ENCODE results near the gene TGFBR2. TPM values are rescaled to one million over a fixed set of nuclear protein-coding genes. Genes with fewer than 3 reads are reported as not detected.

The TGFBR2 gene
- total RNA-seq, 1 donor from 2014 or later, result 614 TPM

DNA sequence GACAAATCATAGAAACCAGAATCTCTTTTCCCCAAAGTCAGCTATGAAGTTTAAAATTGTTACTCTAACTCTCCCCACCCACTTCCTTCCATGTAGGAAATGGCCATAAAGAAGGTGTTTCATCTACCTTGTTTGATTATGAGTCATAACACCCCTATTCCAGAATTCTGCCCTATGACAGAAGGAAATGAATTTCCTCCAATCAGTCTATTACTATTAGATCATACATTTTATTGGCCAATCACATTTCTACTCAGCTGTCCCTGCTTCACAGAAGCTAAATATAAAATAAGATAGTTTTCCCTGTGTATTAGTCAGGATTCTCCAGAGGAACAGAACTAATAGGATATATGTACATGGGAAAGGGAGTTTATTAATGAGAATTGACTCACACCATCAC, 102.1 kb downstream of the TGFBR2 start:
- peak; percentile 45 for DNase-seq (ENCODE audit: extremely low read depth, low read depth, low spot score)

DNA sequence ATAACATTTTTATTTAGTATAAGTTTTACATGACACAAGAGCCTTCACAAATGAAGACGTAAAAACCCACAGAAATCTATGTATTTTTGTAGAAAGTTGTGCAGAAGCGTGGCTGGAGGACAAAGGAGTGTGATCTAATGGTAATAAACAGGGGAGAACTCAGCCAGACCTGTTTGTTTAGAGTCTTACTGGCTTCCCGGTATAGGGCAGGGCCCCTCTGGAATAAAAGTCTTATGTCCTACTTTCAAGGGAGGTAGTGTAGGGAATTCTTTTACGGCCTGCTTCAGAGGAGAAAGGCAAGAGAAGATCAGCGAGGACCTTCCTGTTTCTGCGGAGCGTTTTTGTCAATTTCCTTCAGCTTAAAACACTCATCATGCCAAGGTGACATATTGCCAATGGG, 103.6 kb downstream of the TGFBR2 start:
- DNase-seq (ENCODE audit: extremely low read depth, low read depth, low spot score), result no peak

DNA sequence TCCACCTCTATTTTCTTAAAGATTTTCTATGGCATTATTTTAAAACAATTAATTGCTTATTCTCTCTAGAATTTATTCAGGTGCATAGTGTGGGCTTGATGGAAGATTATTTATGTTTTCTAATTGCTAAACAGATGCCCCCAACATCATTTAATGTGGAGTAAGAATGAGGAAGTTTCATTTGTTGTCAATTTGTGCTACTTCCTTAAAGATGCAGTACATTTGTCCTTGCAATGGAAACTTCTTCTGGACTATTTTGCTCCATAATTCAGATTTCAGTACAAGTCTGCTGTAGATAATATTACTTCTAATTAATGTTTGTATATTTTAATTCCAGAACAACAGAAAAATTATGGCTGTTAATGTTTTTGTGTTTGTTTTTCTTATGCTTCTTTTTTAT, 104.8 kb downstream of the TGFBR2 start:
- no peak for DNase-seq (ENCODE audit: extremely low read depth, low read depth, low spot score)

DNA sequence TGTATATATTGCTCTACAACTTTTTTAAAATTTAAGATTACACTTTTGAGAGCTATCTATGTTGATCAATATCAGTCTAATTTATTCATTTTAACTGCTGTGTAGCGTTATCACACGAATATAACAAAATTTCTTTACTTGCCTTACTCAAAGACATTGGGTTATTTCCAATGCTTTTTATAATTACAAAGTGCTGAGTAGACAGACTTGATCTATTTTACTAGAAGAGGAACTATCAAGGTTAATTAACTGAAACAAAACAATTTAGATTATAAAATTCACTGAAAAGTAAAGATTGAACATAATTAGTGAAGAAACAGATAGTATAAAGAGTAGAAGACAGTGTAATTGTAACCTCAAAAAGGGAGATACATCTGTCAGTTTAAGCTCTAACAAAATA, 105.5 kb downstream of the TGFBR2 start:
- no peak for DNase-seq (ENCODE audit: extremely low read depth, low read depth, low spot score)

DNA sequence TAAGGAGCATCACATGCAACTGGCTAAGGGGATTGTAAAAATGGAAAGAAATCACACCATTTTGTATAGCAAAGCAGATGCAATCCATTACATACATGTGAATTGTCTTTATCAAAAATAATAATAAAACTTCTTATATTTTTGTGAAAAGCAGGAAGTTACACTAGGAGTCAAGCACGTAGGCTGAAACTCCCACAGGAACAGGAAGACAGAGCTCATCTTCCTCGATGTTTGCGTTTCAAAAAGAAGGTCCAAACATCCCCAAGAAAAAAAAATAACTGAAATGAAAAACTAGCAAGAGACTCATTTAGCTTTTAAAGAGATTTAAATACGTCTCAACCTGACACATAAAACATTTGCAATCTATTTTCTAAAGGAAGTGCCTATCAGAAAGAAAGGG, 106.6 kb downstream of the TGFBR2 start:
- DNase-seq (ENCODE audit: extremely low read depth, low read depth, low spot score), result no peak

DNA sequence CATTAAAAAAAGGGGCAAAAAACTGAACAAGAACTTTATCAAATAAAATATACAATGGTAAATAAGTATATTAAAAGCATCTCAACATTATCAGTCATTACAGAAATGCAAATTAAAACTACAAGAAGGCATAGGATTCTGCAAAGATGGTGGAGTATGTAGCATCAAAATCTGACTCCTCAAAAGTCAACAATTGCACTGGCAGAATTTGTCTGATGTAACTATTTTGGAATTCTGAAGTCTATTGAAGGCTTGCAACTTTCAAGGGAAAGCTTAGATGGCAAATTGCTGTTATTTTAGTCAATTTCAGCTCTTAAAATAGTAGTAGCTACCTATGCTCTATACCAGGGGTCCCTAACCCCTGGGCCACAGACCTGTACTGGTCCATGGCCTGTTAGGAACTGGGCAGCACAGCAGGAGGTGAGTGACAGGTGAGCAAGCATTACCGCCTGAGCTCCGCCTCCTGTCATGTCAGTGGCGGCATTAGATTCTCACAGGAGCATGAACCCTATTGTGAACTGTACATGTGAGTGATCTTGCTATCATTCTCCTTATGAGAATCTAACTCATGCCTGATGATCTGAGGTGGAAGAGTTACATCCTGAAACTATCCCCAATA, 107.6 kb downstream of the TGFBR2 start:
- no peak for DNase-seq (ENCODE audit: extremely low read depth, low read depth, low spot score)

DNA sequence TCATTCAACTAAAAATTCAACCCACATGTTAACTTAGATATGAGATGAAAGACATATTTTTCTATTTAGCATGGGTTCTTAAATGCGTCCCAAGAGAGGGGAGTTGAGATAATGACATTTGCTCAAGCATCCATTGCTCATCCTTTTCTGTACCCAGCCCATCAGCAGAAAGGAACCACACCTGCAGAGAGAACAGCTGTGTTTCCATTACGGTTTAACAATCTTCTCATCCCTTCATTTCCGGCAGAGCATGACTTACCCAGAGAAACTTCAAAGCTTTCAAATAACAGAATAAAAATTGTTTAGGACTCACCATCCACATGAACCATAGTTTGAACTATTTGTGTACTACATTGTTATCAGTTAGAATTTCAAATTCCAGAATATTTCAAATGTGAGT, 113.1 kb downstream of the TGFBR2 start:
- no peak for DNase-seq (ENCODE audit: extremely low read depth, low read depth, low spot score)

DNA sequence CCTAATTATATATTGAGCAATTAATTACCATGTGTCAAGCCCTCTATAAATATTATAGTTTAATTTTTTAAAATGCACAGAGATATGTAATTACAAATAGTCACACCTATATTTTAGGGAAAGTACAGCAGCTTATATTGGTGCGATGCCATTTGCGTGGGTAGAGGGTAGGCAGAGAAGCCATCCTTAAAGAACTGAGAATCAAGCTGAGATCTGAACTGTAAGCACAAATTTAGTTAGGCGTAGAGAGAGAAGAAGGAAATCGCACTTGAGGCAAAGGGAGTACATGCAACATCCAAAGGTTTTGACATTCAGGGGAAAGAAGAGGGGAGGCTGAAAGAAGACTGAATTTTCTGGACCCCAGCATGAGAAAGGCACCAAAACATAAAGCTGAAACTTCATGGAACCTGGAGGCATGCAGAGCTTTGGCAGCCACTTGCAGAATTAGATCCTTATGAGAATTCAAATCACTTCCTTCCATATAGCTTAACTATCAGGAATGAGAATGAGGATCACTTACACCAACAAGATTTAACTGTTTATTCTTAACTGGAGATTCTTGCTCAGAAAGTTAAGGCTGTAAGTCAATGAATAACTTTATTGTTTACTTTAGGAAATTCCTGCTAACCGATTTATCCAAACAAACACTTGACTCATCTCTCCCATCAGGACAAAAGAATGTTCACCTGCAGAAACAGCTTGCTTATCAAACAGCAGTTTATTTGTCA, 114.3 kb downstream of the TGFBR2 start:
- DNase-seq (ENCODE audit: extremely low read depth, low read depth, low spot score), result no peak

DNA sequence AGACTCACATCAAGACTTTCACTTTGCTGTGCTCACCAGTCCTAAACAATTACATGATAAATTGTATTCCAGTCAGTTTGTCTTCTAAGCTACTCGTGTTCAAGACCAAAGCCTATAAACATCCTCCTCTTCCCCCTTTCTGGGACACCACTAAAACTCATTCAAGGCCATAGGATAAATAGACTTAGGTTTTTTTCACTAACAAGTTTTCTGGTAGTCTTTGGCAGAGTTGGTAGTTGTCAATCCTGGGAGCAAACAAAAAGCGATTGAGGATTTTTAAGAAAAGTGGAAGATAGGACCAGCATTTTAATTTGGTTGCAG, 114.9 kb downstream of the TGFBR2 start:
- DNase-seq (ENCODE audit: extremely low read depth, low read depth, low spot score), result no peak

DNA sequence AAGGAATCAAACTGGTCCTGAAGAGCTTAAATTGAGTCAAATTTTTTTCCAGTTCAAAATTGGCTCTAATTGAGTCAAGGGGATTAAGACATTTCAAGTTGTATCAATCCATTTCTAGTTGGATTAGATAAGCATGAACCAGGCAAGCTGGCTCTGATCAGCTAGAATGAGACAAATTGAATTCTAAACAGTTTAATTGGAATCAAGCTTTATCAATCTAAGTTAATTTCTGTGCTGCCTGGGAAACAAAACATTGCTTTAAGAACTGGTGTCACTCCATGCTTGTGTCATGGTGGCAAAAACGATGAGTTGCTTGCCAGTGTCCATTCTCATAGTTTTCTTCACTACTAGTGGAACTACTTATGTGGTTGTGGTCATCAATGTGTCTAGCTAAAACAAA, 116.8 kb downstream of the TGFBR2 start:
- DNase-seq (ENCODE audit: extremely low read depth, low read depth, low spot score), result no peak

DNA sequence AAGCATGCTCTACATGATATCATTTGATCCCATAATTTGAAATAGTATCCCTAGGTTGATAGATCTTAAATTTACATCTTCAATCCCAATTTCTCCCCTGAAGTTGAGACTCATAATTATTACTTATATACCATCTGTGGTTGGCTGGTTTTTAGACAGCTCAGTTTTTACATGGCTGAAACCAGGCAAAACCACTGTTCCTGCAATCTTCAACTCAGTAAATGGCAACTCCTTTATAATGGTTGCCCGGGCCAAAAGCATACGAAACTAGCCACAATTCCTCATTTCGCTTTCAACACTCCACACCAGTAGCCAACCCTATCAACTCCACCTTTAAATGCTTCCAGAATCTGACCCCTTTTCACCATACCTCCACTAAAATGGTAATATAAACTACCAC, 118.5 kb downstream of the TGFBR2 start:
- DNase-seq (ENCODE audit: extremely low read depth, low read depth, low spot score), result no peak

DNA sequence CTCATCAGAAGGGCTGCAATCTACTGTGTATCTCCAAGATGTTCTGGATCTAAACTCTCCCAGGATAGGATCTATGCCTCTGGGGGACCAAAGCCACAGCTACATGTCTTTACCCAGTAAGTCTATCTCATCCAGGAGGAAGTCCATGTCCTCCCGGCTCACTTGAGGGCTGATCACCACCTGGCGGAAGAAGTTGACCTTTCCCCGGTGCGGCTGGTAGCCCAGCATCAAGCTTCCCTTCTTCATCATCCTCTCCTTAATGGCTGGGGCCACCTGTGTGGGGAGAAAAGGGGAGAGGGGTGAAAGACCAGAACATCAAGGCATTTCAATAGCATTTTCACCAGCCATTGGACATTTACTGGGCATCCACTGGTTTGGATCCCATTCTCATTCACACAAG, 121.7 kb downstream of the TGFBR2 start:
- no peak for DNase-seq (ENCODE audit: extremely low read depth, low read depth, low spot score)

DNA sequence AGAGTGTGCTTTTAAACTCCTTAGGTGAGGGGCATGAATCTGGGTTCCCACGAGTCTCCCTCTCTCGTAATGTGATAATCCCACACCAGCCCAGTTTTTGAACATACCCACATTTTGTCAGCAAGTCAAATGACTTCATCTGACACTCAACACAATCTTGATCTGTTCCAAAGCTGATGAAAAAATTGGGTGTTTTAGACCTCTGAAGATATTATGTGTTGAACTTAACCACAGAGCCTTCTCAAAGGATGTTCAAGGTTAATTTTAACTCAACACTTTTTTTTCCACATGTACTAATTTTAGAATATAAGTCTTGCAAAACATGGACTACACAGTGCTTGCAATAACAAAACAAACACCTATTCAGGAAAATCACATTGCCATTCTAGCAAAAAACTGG, 123.1 kb downstream of the TGFBR2 start:
- no peak for DNase-seq (ENCODE audit: extremely low read depth, low read depth, low spot score)

DNA sequence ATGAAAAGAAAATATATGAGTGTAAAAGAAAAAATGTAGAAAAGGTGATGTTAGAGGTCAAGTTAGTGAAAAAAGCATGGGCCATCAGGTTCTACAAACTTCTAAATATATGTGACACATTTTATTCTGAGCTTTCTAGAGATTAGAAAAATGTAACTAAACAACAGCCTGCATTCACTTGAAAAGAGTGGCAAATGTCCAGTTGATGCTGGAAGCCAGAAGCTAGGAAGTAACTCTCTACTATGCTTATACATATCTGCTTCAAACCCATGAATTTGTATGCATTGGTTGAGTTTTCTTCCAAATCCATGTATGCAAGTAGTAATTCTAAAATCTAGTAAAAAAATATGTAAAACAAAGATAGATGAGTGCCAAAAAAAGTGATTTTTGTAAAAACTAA, 123.5 kb downstream of the TGFBR2 start:
- DNase-seq (ENCODE audit: extremely low read depth, low read depth, low spot score), result no peak

DNA sequence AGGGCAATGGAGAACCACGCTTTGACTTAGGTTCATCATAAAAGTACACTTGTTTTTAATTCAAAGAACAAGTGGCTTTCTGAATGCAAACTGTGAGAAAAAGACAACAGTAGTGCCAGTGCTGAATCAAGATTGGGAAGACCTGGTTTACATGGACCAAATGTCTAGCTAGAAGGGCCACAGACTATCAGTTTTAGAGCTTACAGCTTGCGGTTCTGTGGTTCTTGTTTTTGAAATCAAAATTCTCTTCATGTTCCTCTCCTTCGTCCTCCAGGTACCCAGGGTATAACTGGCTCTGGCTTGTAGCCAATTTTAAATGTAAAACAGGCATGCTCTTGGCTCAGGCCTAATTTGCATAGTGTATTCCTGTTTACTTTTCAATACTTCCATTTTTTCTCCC, 124.6 kb downstream of the TGFBR2 start:
- no peak for DNase-seq (ENCODE audit: extremely low read depth, low read depth, low spot score)

DNA sequence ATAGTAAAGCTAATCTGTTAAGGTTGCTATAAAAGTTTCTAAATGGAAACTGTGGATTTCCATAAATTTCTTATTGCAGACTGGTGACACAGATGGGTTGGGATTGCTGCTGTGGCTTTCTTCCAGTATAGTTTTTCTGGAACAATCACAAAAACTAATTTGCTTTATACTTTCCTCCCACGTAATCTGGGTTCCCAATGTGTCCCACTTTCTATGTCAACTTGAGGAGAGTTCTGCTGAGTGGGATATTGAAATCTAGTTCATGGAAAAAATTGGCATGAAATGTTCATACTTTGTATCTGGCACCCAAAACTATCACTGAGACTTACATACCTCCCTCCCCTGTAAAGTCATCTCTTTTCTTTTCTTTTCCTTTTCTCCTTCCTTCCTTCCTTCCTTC, 126.8 kb downstream of the TGFBR2 start:
- DNase-seq (ENCODE audit: extremely low read depth, low read depth, low spot score), result no peak

DNA sequence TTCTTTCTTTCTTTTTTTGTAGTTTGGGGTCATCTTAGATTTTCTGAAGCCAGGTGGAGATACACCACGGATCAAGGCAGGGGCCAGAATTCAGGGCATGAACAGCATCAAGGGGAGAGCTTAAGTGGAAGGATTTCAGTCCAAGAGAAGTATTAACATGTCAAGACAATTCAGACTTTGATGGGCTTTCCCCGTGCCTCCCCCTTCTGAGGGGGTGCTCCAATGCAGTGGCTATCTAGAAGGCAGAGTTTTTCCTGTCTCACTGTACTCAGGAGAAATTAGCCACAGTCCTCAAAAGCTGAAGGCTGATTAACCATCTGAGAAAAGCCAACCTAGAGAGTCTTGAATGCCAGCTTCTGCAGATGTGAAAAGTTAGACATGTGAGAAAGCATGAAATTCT, 127.3 kb downstream of the TGFBR2 start:
- no peak for DNase-seq (ENCODE audit: extremely low read depth, low read depth, low spot score)

DNA sequence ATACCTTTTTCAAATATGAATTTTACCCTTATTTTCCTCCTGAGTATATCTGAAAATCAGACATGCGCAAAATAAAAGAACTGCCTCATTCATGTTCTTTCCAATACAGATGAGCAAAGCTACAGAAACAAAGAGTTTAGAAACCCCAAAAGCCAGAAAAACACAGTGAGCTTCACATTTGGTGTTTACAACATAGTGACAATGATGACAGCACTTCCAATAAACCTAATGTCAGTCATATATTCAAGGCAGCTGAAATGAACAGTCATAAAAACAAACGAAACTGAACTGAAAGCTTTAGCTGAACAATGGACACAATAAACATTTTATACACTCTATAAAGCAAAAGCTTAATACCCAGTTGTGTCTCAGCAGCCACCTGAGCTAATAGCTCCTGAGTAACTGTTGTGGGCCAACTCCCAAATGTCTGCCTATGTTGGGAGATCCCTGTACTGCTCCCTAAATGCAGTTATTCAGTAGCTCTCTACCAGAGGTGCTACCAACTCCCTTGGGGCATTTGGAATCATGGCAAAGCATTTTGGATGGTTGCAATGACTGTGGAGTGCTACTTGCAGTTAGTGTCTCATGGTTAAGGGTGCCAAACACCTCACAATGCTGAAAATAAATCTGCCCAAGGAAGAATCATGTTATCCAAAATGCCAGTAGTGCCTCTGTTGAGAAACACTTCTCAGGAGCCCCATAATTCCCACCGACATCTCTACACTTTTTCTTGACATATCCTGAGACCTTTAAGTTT, 131.5 kb downstream of the TGFBR2 start:
- no peak for DNase-seq (ENCODE audit: extremely low read depth, low read depth, low spot score)

DNA sequence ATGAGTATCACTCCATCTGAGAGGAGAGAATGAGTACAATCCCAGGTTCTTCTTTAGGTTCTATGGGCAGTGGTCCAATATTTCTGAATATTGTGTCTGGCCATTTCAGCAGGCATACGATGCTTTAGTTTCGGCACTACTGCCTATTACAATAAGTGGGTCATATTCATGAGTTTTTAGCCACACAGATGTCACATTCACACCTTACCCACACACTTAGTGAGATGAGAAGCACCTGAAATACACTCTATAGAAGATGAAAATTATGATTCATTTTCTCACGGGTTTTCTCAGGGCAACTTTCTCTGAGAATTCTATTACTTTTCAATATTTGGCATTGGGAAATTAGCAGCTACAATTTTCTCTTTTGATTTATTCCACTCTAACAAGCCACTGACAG, 132.2 kb downstream of the TGFBR2 start:
- no peak for DNase-seq (ENCODE audit: extremely low read depth, low read depth, low spot score)

DNA sequence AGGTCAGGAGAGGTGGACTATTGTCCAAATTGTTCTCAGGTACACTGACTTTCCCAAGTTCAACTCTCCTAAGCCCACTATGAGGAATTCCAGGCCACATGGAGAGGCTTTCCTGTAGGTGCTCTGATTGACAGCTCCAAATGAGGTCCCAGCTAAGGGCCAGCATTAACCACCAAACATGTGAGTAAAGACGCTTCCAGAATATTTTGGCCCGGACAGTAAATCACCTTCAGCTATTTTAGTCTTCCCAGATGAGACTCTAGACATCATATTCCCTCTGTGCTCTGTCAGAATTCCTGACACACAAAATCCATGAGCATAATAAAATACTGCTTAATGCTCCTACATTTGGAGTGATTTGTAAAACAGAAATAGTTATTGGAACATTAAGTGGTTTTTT, 135.5 kb downstream of the TGFBR2 start:
- DNase-seq (ENCODE audit: extremely low read depth, low read depth, low spot score), result no peak

DNA sequence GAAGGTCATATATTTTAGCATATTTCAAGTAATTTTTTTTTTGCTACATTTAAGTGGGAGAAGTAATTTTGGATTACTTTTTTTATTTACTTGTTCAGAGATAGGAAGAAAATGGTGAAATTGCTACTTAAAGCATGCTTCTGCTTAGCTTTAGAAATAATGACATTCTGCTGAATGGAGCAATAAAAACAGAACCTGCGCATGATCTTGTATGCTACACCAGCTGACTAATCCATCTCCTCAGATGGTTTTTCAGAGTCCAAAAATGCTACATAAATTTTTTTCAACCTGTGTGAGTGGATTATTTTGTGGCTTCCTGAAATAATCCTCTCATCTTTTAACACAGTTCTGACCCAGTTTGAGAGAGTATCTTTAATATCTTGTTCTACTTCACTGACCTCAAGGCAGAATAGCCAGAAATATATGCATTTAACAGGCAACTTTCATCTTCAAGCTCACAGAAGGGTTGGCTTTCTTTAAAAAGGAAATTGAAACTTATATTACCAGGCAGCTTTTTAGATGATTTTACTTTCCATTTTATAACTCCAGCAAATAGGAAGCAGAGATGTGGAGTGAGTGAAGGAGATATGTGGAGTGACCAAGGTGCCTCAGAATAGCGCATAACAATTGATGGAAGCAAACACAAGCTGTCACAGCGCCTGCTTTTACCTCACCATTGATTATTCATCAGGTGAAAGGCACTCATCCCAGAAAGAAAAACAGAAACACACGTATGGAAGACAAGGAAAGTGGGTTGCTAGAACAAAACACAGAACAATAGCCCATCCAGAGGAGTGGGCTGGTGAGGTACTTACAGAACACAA, 136.6 kb downstream of the TGFBR2 start:
- DNase-seq (ENCODE audit: extremely low read depth, low read depth, low spot score), result no peak

Measured in glomerular endothelial cell (primary cell).